ENCODE data around the gene DCTD.

DCTD gene

GRCh38 chr4:182893474-182894080 lies 23.6 kb downstream of the DCTD start:
- CTCF ChIA-PET, result no interaction called here
- Histone ChIP-seq H3K27ac (ENCODE audit: extremely low read depth, low read depth, low read length) (no peak overlapping the region), H3K36me3 (ENCODE audit: control insufficient read depth in 2 of 2, insufficient read depth in 1 of 2, low read length in 2 of 2) (peaks cover 5 to 89% of the 10 kb centered on the region in 2 experiments), H3K9me3 (ENCODE audit: control insufficient read depth, insufficient read depth, low read depth, low read length) (no peaks in the 10 kb centered on the region), H3K4me3 (ENCODE audit: low read depth, low read length) (no peak overlapping the region), H3K4me1 (ENCODE audit: control insufficient read depth, insufficient read depth, low read length) (no peaks in the 10 kb centered on the region)
- TF ChIP-seq ZNF350 (tag by site-specific recombination; IDR thresholded peaks at IDR 0.05) (no peak), ZNF239 (tag by site-specific recombination; IDR thresholded peaks at IDR 0.05) (no peak), ZBTB11 (tag by site-specific recombination; conservative IDR thresholded peaks at IDR 0.05; ENCODE audit: low read depth) (no peak), GLIS1 (tag by site-specific recombination; IDR thresholded peaks at IDR 0.05) (no peak), ZNF76 (tag by site-specific recombination; IDR thresholded peaks at IDR 0.05; ENCODE audit: borderline replicate concordance, low read depth) (no peak), ZNF416 (tag by site-specific recombination; IDR thresholded peaks at IDR 0.05) (no peak), ZNF23 (tag by site-specific recombination; IDR thresholded peaks at IDR 0.05; ENCODE audit: borderline replicate concordance) (no peak), REPIN1 (tag by site-specific recombination; IDR thresholded peaks at IDR 0.05; ENCODE audit: low read depth) (no peak), ZNF488 (tag by site-specific recombination; IDR thresholded peaks at IDR 0.05) (no peak), ZNF449 (tag by site-specific recombination; IDR thresholded peaks at IDR 0.05) (no peak), KLF1 (tag by site-specific recombination; IDR thresholded peaks at IDR 0.05) (no peak), ZNF791 (tag by site-specific recombination; IDR thresholded peaks at IDR 0.05) (no peak)
- POLR2A ChIA-PET, result no interaction called here

GRCh38 chr4:182893047-182893446 lies 24.1 kb downstream of the DCTD start:
- Histone ChIP-seq H3K36me3 (ENCODE audit: control insufficient read depth in 2 of 2, insufficient read depth in 1 of 2, low read length in 2 of 2) (peaks cover 5 to 89% of the 10 kb centered on the region in 2 experiments), H3K4me3 (ENCODE audit: low read depth, low read length) (no peak overlapping the region), H3K4me1 (ENCODE audit: control insufficient read depth, insufficient read depth, low read length) (no peaks in the 10 kb centered on the region), H3K27ac (ENCODE audit: extremely low read depth, low read depth, low read length) (no peak overlapping the region), H3K9me3 (ENCODE audit: control insufficient read depth, insufficient read depth, low read depth, low read length) (no peaks in the 10 kb centered on the region)
- POLR2A ChIA-PET, result no interaction called here
- TF ChIP-seq AEBP2 (tag by site-specific recombination; IDR thresholded peaks at IDR 0.05; ENCODE audit: borderline replicate concordance) (no peak), ZNF530 (tag by site-specific recombination; IDR thresholded peaks at IDR 0.05; ENCODE audit: low read depth) (no peak), ZFHX2 (tag by site-specific recombination; conservative IDR thresholded peaks at IDR 0.05) (no peak), SCRT2 (tag by site-specific recombination; IDR thresholded peaks at IDR 0.05) (no peak), ZNF266 (tag by site-specific recombination; IDR thresholded peaks at IDR 0.05; ENCODE audit: low read depth) (no peak), GFI1B (tag by site-specific recombination; IDR thresholded peaks at IDR 0.05) (no peak)
- CTCF ChIA-PET, result interaction anchor here (0.8 kb wide), 1 partner anchor 31 kb away, joined by 3 read pairs; no protein-coding TSS in a partner anchor
